Left colon (tissue), 2 donors: Measurements from ENCODE around the gene CAVIN1. TPM values are rescaled to one million over a fixed set of nuclear protein-coding genes. Genes with fewer than 3 reads are reported as not detected.
A peak's percentile ranks its signal among the peaks of the same experiment; 100 is the strongest.
"Not testable (repeated sequence)": the region's sequence is repeated elsewhere in the genome, so short reads cannot be mapped to it uniquely, and the experiment has no call there.

ENCODE experiments used
- ATAC-seq: fragments of 200-7000 bp; cut with Tn5 transposase; one replicate; pipeline ENCODE4 v1.9.1; 2020; ENCODE audit warnings: mild to moderate bottlenecking, moderate library complexity
- DNase-seq, 2 donors: peaks; one replicate each; pipeline ENCODE4 v3.0.0-alpha.2; 2020
- intact Hi-C, 2 donors: fragments of 100-400 bp; cut with DNase I in 1 of 2; cut with micrococcal nuclease in 1 of 2; formaldehyde crosslinking; loops; one replicate each; pipeline versions ENCODE4 v1.11.2 to v1.14.0; 2022; cut with DNase I, micrococcal nuclease
- total RNA-seq, 2 donors: library from RNA; stranded (reverse); fragmentation: NEBNext Ultra II Directional; extraction: Animal tissue kit (Norgen Biotek cat#: 25700); gene quantifications; one replicate each; pipeline ENCODE4 v1.2.1, GENCODE V29; 2021
- donor health status: DM: no; HTN: no; CAD: no.
- donor health status: DM: yes; HTN: yes; CAD: no.

CAVIN1 gene
- total RNA-seq, 2 donors from 2014 or later, result 21.9 to 62.0 TPM

GRCh38 chr17:42438600-42439567 lies 15.8 kb upstream of the CAVIN1 start:
- no peak for ATAC-seq
- DNase-seq, result peak in 1 of 2 donors; percentile 65
- intact Hi-C loops, result no loop called here

- ATAC-seq, result no peak
- intact Hi-C loops, result no loop called here
Measured at GRCh38 chr17:42436391-42436790, 13.3 kb upstream of the CAVIN1 start.

GRCh38 chr17:42431758-42432161 lies 8.7 kb upstream of the CAVIN1 start:
- no peak for DNase-seq
- ATAC-seq, result peak; percentile 57
- intact Hi-C loops, result no loop called here

More at GRCh38 chr17:42436391-42436790, 13.3 kb upstream of the CAVIN1 start:
- DNase-seq, result no peak

GRCh38 chr17:42429726-42430447 lies 6.8 kb upstream of the CAVIN1 start:
- intact Hi-C loops, result loop anchor here (5.0 to 10.0 kb wide), 2 partner anchors 87 to 95 kb away; no protein-coding TSS in a partner anchor
- DNase-seq (no peak), ATAC-seq (no peak)

- ATAC-seq, result peak; percentile 87
- intact Hi-C loops, result loop anchor here (5.0 to 10.0 kb wide), 2 partner anchors 89 to 96 kb away; no protein-coding TSS in a partner anchor
- peak; percentile 50 to 62 for DNase-seq
Measured at GRCh38 chr17:42428141-42428944, 5.3 kb upstream of the CAVIN1 start.

- DNase-seq (no peak), ATAC-seq (no peak)
- intact Hi-C loops, result loop anchor here (5.0 to 10.0 kb wide), 2 partner anchors 92 to 100 kb away; no protein-coding TSS in a partner anchor
Measured at GRCh38 chr17:42424991-42425610, 2.0 kb upstream of the CAVIN1 start.

- intact Hi-C loops, result loop anchor here in 1 of 2 donors (10.0 kb wide), 1 partner anchor 101 kb away; no protein-coding TSS in a partner anchor
- ATAC-seq, result no peak
Measured at GRCh38 chr17:42423766-42424165, 710 bp upstream of the CAVIN1 start.

GRCh38 chr17:42422412-42422957 lies 571 bp downstream of the CAVIN1 start:
- peak; percentile 33 to 47 for DNase-seq
- intact Hi-C loops, result loop anchor here in 1 of 2 donors (10.0 kb wide), 1 partner anchor 102 kb away; no protein-coding TSS in a partner anchor
- ATAC-seq, result peak; percentile 66

More at GRCh38 chr17:42423766-42424165, 710 bp upstream of the CAVIN1 start:
- no peak for DNase-seq

GRCh38 chr17:42421507-42422338 lies 1.3 kb downstream of the CAVIN1 start:
- ATAC-seq (peak; percentile 17), DNase-seq (peak in 1 of 2 donors; percentile 35)
- intact Hi-C loops, result loop anchor here in 1 of 2 donors (10.0 kb wide), 1 partner anchor 103 kb away; no protein-coding TSS in a partner anchor

- no peak for ATAC-seq
- intact Hi-C loops, result loop anchor here in 1 of 2 donors (10.0 kb wide), 1 partner anchor 104 kb away; no protein-coding TSS in a partner anchor
- no peak for DNase-seq
Measured at GRCh38 chr17:42421136-42421506, 1.9 kb downstream of the CAVIN1 start.

- ATAC-seq, DNase-seq, intact Hi-C loops: not testable (repeated sequence)
Measured at GRCh38 chr17:42417981-42418380, 5.1 kb downstream of the CAVIN1 start.

- DNase-seq (no peak), ATAC-seq (no peak)
- intact Hi-C loops, result no loop called here
Measured at GRCh38 chr17:42414704-42415409, 8.2 kb downstream of the CAVIN1 start.

- intact Hi-C loops, result no loop called here
- DNase-seq (peak in 1 of 2 donors; percentile 7), ATAC-seq (no peak)
Measured at GRCh38 chr17:42413464-42414040, 9.5 kb downstream of the CAVIN1 start.

- DNase-seq (peak in 1 of 2 donors; percentile 16), ATAC-seq (no peak)
- intact Hi-C loops, result no loop called here
Measured at GRCh38 chr17:42411905-42412679, 11.0 kb downstream of the CAVIN1 start.

- ATAC-seq (no peak), DNase-seq (no peak)
- intact Hi-C loops, result no loop called here
Measured at GRCh38 chr17:42411361-42411760, 11.7 kb downstream of the CAVIN1 start.
